Measurements from ENCODE around the gene RNF43. TPM values are rescaled to one million over a fixed set of nuclear protein-coding genes. Genes with fewer than 3 reads are reported as not detected.

Gene RNF43
- total RNA-seq, 1 experiment from 2014 or later, result 42.2 TPM

- Histone ChIP-seq H2AFZ (ENCODE audit: low read depth, low read length, poor library complexity, severe bottlenecking) (no peak overlapping the region), H3K9me2 (ENCODE audit: insufficient read depth) (no peaks in the 10 kb centered on the region), H4K20me1 (ENCODE audit: insufficient read depth) (no peaks in the 10 kb centered on the region), H3K4me2 (ENCODE audit: low read length) (no peak overlapping the region), H3K9ac (ENCODE audit: low read length) (no peak overlapping the region), H3K79me2 (ENCODE audit: insufficient read depth, low read length) (peaks cover 94% of the 10 kb centered on the region), H3K4me1 (ENCODE audit: control insufficient read depth in 1 of 2, insufficient read depth in 2 of 2, low read length in 2 of 2) (peaks cover 94 to 96% of the 10 kb centered on the region in 2 experiments), H3K27me3 (ENCODE audit: insufficient read depth, low read length) (no peaks in the 10 kb centered on the region), H3K27ac (ENCODE audit: low read depth, low read length) (0 out of 2 replicates have a peak overlapping the region, but pooled peaks have one; percentile 4), H3K36me3 (ENCODE audit: control insufficient read depth in 1 of 2, insufficient read depth in 2 of 2, low read length in 2 of 2) (peaks cover 0 to 7% of the 10 kb centered on the region in 2 experiments; a peak in 1 of 4 replicates), H3K4me3 (replicated peaks in 1 of 2; ENCODE audit: low read depth in 1 of 2, low read length in 2 of 2) (no peak overlapping the region), H3K9me3 (ENCODE audit: control insufficient read depth in 1 of 2, insufficient read depth in 1 of 2, low read depth in 1 of 2, low read length in 2 of 2) (no peaks in the 10 kb centered on the region)
- BruUV-seq (replicated peaks), result no TSS peak
- ATAC-seq (no peak), DNase-seq (ENCODE audit: low read depth, low spot score) (no peak)
- intact Hi-C loops (cut with micrococcal nuclease), result no loop called here
- ChIA-PET CTCF (interaction anchor here (1.0 to 1.2 kb wide), 2 partner anchors 10 to 34 kb away, joined by 3 read pairs; no protein-coding TSS in a partner anchor), RAD21 (ENCODE audit: low non-redundant PET in 1 of 2, low total read pairs in 2 of 2, uncharacterized antibody in 2 of 2, unreplicated experiment in 2 of 2) (no interaction called here), POLR2A (interaction anchor here (0.7 to 4.0 kb wide), 5 partner anchors 15 to 251 kb away, joined by 3 to 17 read pairs (median 4); partner anchors contain the start of gene RNF43)
- TF ChIP-seq ATF3 (IDR thresholded peaks at IDR 0.05), result no peak
- no peak for TF ChIP-seq TCF7L2 (IDR thresholded peaks at IDR 0.05; ENCODE audit: borderline replicate concordance, extremely low read depth, insufficient read depth, insufficient read length)
- TF ChIP-seq POLR2AphosphoS5 (IDR thresholded peaks at IDR 0.05; ENCODE audit: low read depth, low read length), result no peak
- no peak for TF ChIP-seq CTCF (IDR thresholded peaks at IDR 0.05 in 2 of 3, conservative IDR thresholded peaks at IDR 0.05 in 1 of 3; ENCODE audit: borderline replicate concordance in 1 of 3, insufficient read depth in 1 of 3, low read depth in 2 of 3, low read length in 2 of 3)
Measured at GRCh38 chr17:58380207-58381123, 36.9 kb downstream of the RNF43 start.
